GM18951 (cell line): ENCODE measurements around the gene MUL1.

Experiments used
- POLR2A ChIP-seq: IDR thresholded peaks from 4 replicates; pipeline ENCODE4 v1.6.1; 2011; ENCODE audit warnings: mild to moderate bottlenecking; ENCODE audit not compliant: insufficient read length, insufficient read depth; ENCODE audit errors: extremely low read depth
- in situ Hi-C: fragments of 300-500 bp; cut with MboI; formaldehyde crosslinking; loops from one replicate; pipeline ENCODE4 v1.12.0; 2022; ENCODE audit warnings: low sequenced_read_pairs, mixed read lengths, inconsistent platforms; ENCODE audit not compliant: unreplicated experiment

The MUL1 gene

GRCh38 chr1:20498116-20498515 lies 9.8 kb downstream of the MUL1 start:
- in situ Hi-C loops = loop anchor here (10.0 kb wide), 1 partner anchor 283 kb away; no protein-coding TSS in a partner anchor
- TF ChIP-seq POLR2A = no peak

DNA sequence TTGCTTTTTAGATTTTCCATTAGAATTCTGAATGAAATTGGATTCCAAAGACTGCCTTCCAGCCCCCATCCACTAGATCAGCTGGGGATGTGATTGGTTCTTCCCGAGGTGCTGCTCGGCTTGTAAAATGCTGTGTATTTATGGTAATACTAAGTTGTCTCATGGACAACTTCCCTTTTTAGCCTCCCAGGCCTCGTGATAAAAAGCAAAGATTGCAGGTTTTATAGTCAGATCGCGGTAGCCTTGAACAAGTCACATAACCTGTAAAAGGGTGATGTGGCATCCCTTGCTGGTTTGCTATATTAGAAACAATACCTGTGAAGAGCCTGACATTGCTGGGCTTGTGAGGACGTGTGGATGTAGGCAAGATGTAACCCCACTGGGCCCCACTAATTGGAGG lies 10.4 kb downstream of the MUL1 start:
- no peak for TF ChIP-seq POLR2A
- in situ Hi-C loops = loop anchor here (10.0 kb wide), 1 partner anchor 283 kb away; no protein-coding TSS in a partner anchor

GRCh38 chr1:20496725-20497383 lies 11.1 kb downstream of the MUL1 start:
- in situ Hi-C loops = loop anchor here (10.0 kb wide), 1 partner anchor 282 kb away; no protein-coding TSS in a partner anchor

GRCh38 chr1:20496241-20496661 lies 11.7 kb downstream of the MUL1 start:
- in situ Hi-C loops = loop anchor here (10.0 kb wide), 1 partner anchor 281 kb away; no protein-coding TSS in a partner anchor
- no peak for TF ChIP-seq POLR2A

- no peak for TF ChIP-seq POLR2A
- in situ Hi-C loops = loop anchor here (10.0 kb wide), 1 partner anchor 281 kb away; no protein-coding TSS in a partner anchor
Measured at GRCh38 chr1:20495661-20496060, 12.3 kb downstream of the MUL1 start.

DNA sequence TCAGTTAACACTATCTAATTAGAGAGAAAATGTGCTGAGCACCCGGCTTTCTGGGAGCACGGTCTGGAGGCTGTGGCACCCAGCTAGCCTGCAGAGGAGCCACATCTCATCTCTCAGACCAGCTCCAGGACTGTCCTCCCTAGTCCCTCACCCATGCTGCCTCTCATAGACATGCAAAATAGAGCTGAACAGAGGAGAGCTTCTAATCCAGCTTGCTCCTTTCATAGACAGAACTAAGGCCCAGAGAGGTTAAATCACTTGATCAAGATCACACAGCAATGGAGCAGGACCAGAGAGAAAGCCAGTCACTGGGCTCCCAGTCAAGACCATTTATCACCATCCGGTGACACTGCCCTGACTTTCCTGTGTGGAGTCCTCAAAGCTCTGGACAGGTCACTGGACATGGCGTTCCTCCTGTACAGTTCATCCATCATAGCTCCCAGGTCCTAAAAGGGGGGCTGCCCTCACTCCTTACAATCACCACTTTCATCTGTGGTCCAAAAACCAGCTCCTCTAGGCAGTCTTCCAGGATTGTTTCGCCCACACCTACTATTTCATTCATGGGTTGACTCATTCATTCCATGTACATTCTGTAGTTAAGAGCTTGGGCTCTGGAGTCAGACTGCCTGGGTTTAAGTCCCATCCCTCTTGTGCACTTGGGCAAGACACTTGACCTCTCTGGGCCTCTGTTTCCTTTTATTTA lies 13.2 kb downstream of the MUL1 start:
- TF ChIP-seq POLR2A = no peak
- in situ Hi-C loops = loop anchor here (10.0 kb wide), 1 partner anchor 280 kb away; no protein-coding TSS in a partner anchor

- no peak for TF ChIP-seq POLR2A
- in situ Hi-C loops = loop anchor here (10.0 kb wide), 1 partner anchor 279 kb away; no protein-coding TSS in a partner anchor
Measured at GRCh38 chr1:20493839-20494608, 13.9 kb downstream of the MUL1 start.

DNA sequence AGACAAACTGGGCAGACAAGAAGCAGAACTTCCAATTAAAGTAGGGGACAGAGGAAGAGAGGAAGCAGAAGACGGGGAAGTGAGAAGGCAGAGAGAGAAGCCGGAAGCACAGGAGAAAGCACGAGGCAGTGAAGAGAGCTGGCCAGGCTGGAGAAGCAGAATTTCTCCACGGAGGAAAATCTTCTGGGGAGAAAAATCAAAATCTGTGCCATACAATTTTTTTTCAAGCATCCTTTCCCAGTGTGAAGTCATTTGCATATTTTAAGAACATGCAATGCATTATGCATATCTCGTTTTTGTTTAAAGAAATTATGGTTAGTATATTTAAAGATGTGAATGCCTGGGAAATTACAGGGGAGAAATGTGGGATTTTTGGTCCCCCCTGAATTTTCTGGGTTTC lies 14.6 kb downstream of the MUL1 start:
- in situ Hi-C loops = loop anchor here (10.0 kb wide), 1 partner anchor 279 kb away; no protein-coding TSS in a partner anchor
- no peak for TF ChIP-seq POLR2A

DNA sequence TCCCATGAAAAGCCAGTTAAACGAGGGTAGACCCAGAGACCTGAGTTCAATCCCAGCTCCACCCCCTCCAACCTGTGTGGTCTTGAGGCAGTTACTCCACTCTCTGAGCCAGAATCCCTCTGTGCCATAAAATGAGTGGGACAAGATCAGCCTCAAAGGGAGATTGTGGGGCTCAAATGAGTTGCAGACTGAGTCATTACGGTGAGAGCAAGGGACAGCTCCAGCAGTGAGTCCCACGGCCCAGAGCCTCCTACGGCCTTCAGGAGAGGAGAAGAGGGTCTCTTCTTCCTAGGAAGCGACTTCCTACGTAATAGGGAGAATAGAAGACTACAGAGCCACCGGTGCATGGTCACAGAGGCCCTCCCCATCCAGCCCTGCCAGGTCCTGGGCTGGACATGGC lies 15.2 kb downstream of the MUL1 start:
- no peak for TF ChIP-seq POLR2A
- in situ Hi-C loops = loop anchor here (10.0 kb wide), 1 partner anchor 278 kb away; no protein-coding TSS in a partner anchor

- TF ChIP-seq POLR2A = no peak
- in situ Hi-C loops = loop anchor here (10.0 kb wide), 1 partner anchor 277 kb away; no protein-coding TSS in a partner anchor
Measured at GRCh38 chr1:20491866-20492265, 16.1 kb downstream of the MUL1 start.

GRCh38 chr1:20491178-20491577 lies 16.8 kb downstream of the MUL1 start:
- in situ Hi-C loops = loop anchor here (10.0 kb wide), 1 partner anchor 276 kb away; no protein-coding TSS in a partner anchor

GRCh38 chr1:20487236-20487590 lies 20.7 kb downstream of the MUL1 start:
- TF ChIP-seq POLR2A = no peak
- in situ Hi-C loops = no loop called here

More at GRCh38 chr1:20491178-20491577, 16.8 kb downstream of the MUL1 start:
- no peak for TF ChIP-seq POLR2A
